Cardiac septum (tissue), 1 donor: ENCODE data around the gene UBE2D2. TPM values are rescaled to one million over a fixed set of nuclear protein-coding genes. Genes with fewer than 3 reads are reported as not detected.
A peak's percentile ranks its signal among the peaks of the same experiment; 100 is the strongest.
"Not testable (repeated sequence)": the region's sequence is repeated elsewhere in the genome, so short reads cannot be mapped to it uniquely, and the experiment has no call there.

Experiments
- DNase-seq: peaks from one replicate; pipeline ENCODE4 v3.0.0-alpha.2; 2020; ENCODE audit warnings: low spot score
- intact Hi-C: fragments of 100-400 bp; cut with DNase I; formaldehyde crosslinking; loops from one replicate; pipeline ENCODE4 v1.14.0; 2022
- total RNA-seq: library from RNA; stranded (reverse); fragmentation: NEBNext Ultra II Directional; extraction: Animal tissue kit (Norgen Biotek cat#: 25700); gene quantifications from one replicate; pipeline ENCODE4 v1.2.1, GENCODE V29; 2021
- donor health status: DM: no; HTN: no; CAD: no.

UBE2D2 gene
- total RNA-seq, 1 donor from 2014 or later, result 124 TPM

DNA sequence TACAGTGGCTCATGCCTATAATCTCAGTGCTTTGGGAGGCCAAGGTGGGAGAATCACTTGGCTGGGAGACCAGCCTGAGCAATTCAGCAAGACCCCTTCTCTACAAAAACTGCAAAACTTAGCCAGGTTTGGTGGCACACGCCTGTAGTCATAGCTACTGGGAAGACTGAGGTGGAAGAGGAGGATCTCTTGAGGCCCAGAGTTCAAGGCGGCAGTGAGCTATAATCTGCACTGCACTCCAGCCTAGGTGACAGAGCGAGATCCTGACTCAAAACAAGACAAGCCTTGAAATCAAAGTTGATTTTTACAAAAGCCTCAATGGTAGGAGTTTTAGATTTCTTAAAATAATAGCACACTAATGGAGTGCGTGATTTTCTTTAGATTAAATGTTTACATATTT is 14.6 kb downstream of the UBE2D2 start:
- intact Hi-C loops, result no loop called here
- no peak for DNase-seq

DNA sequence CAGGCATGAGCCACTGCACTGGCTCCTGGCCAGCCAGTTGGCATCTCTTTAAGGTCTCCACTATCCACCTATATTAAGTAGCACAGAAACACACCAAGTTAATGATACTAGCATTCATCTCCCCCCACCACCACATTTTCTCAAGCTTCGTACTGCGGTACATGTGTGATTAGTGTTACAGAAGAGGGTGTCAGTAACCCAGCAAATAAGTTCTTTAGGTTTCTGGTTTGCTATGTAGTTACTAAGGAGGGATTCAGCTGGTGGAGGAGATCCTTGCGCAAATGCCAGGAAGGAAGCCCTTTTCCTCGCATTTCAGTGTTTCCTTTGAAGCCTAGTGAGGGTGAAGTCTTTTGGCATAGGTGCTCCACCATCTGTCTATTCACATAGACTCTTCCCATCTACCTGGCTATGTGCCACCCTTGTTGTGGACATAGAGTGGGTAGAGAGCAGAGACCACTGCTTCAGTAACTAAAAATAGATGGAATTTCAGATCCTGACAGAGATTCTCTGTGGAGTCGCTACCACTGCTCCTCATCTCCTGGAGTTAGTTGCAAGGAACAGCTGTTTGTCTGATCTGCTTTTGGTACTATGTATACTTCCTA is 16.7 kb downstream of the UBE2D2 start:
- intact Hi-C loops, result no loop called here
- DNase-seq, result no peak

DNA sequence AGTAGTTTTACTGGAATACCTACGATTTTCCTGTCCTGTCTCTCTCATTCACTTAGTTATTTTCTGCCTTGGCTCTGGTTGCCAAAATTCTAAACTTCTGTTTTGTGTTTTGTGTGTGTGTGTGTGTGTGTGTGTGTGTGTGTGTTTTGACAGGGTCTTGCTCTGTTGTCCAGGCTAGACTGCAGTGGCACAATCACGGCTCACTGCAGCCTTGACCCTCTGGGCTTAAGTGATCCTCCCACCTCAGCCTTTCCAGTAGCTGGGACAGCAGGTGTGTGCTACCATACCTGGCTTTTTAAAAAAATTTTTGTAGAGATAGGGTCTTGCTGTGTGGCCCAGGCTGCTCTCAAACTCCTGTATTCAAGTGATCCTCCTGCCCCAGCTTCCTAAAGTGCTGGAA is 17.2 kb downstream of the UBE2D2 start:
- intact Hi-C loops, result no loop called here

DNA sequence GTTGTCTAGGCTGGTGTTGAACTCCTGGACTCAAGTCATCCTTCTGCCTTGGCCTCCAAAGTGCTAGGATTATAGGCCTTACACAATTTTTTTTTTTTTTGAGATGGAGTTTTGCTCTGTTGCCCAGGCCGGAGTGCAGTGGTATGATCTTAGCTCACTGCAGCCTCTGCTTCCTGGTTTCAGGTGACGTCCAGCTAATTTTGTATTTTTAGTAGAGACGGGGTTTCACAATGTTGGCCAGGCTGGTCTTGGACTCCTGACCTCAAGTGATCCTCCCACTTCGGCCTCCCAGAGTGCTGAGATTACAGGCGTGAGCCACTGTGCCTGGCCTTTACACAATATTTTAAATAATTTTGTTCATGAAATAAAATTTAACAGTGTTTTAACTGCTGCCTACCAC is 21.0 kb downstream of the UBE2D2 start:
- DNase-seq, intact Hi-C loops: not testable (repeated sequence)

More for the DNA sequence above, 17.2 kb downstream of the UBE2D2 start:
- DNase-seq, result no peak

DNA sequence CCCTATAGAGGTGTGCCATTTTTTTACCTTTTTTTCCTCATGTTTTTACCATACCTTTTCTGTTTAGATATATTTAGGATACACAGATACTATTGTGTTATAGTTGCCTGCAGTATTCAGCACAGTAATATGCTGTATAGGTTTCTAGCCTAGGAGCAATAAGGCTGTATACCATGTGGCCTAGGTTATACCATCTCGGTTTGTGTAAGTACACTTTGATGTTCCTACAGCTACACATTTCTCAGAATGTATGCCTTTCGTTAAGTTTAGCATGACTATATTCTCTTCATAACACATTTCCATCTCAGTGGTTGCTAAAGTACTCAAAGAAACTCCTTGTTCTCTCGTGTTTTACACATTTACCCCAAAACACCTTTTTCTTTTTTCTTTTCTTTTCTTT is 23.0 kb downstream of the UBE2D2 start:
- DNase-seq, result no peak
- intact Hi-C loops, result no loop called here

DNA sequence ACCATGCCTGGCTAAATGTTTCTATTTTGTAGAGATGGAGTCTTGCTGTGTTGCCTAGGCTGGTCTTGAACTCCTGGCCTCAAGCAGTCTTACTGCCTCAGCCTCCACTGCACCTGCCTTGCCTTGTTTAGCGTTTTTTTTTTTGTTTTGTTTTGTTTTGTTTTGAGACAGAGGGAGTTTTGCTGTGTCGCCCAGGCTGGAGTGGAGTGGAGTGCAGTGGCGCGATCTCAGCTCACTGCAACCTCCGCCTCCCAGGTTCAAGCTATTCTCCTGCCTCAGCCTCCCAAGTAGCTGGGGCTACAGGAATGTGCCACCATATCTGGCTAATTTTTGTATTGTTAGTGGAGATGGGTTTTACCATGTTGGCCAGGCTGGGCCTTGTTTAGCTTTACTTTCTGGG is 27.0 kb downstream of the UBE2D2 start:
- DNase-seq, intact Hi-C loops: not testable (repeated sequence)

DNA sequence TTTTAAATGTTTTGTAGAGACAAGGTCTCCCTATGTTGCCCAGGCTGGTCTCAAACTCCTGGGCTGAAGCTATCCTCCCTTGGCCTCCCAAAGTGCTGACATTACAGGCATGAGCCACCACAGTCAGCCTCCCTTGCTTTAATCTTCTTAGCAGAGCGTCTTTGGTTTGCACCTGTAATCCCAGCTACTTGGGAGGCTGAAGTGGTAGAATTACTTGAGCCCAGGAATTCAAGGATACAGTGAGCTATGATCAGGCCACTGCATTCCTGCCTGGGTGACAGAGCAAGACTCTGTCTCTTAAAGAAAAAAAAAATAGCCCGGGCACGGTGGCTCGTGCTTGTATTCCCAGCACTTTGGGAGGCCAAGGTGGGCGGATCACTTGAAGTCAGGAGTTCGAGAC is 27.8 kb downstream of the UBE2D2 start:
- no peak for DNase-seq

DNA sequence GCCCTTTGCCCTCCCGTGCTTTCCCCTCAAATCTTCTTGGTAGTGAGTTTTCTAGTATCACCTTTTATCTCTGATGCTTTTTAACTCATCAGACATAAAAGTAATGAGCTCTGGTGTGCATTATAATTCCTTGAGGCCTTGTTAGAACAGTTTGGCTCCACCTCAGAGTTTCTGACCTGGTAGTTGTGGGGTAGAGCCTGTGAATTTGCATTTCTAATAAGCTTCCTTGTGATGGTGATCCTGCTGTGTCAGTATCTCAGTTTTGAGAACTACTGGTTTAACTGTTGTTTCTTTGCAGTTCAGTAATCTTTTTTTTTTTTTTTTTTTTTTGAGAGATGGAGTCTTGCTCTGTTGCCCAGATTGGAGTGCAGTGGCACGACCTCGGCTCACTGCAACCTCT is 31.1 kb downstream of the UBE2D2 start:
- no peak for DNase-seq
- intact Hi-C loops, result no loop called here

More for the DNA sequence above, 27.8 kb downstream of the UBE2D2 start:
- intact Hi-C loops, result no loop called here

DNA sequence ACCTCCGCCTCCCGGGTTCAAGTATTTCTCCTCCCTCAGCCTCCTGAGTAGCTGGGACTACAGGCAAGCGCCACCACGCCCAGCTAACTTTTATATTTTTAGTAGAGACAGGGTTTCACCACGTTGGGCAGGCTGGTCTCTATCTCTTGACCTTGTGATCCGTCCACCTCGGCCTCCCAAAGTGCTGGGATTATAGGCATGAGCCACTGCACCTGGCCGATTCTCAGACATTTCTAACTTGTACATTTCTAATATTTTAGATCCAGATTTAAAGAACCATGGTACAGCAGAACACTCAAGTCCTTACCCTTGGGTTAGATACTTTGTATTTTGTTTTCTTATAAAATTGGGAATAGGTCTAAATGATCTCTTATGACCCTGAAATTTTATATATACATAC is 31.9 kb downstream of the UBE2D2 start:
- DNase-seq, intact Hi-C loops: not testable (repeated sequence)

DNA sequence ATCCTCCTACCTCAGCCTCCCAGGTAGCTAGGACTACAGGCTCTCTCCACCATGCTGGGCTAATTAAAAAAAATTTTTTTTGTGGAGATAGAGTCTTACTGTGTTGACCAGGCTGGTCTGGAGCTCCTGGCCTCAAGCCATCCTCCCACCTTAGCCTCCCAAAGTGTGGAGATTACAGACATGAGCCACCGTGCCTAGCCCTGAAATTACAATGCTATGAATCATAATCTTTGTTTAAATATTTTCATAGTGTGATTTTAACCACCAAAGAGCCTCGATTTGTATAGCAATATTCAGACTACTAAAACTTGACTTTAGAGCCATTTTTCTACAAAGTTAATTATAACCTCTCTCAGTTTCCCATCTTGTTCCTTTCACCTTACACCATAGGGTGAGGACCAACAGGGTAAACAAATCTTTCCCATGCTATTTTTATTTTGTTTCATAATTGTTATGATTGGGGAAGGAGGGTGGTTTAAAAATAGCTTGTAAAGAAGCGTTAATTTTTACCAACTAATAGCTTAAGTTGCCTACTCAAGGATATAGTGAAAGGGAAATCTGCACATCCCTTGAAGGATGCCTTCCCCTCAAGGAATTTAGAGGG is 32.7 kb downstream of the UBE2D2 start:
- no peak for DNase-seq
- intact Hi-C loops, result no loop called here

DNA sequence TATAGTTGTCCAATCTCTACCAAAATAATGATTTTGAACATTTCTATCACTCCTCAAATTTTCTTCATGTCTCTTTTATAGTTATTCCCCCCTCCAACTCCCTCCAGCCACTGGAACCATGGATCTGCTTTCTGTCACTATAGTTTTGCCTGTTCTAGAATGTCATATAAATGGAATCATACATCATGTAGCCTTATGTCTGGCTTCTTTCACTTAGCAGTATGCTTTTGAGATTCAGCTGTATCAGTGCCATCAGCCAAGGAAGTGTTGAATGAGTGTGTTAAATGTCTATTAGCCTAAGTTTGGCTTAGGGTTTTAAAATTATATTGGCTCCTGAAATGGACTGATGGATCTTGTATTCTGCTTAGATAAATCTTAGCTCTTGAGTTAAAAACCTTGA is 36.0 kb downstream of the UBE2D2 start:
- no peak for DNase-seq
- intact Hi-C loops, result no loop called here

DNA sequence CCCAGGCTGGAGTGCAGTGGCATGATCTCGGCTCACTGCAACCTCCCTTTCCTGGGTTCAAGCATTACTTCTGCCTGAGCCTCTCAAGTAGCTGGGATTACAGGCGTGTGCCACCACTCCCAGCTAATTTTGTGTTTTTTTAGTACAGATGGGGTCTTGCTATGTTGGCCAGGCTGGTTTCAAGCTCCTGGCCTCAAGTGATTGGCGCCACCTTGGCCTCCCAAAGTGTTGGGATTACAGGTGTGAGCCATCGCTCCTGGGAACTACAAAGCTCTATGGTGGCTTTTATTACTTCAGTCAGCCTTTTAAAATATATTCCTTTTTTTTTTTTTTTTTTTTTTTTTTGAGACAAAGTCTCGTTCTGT is 37.4 kb downstream of the UBE2D2 start:
- intact Hi-C loops, DNase-seq: not testable (repeated sequence)

DNA sequence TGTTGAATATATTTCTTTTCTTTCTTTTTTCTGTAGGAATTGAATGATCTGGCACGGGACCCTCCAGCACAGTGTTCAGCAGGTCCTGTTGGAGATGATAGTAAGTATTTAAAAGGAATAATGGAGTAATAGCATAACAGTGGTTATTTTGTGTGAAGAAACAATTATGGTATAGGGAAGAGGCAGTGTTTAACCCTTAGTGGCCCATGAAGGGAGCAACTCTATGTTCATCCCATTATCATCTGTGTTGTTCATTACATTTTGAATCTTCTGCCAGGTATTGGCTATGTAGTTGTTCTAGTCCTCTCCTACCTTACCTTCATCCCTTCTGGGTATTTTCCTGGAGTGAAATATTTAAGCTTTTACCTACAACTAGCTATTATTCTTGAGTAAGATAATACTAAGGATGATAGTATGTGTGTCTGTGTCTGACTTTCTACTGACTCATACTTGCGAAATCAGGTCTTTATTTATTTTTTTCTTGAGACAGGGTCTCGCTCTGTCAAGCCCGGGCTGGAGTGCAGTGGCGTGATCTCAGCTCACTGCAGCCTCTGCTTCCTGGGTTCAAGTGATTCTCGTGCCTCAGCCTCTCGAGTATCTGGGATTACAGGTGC is 39.3 kb downstream of the UBE2D2 start:
- intact Hi-C loops, result no loop called here
- no peak for DNase-seq

DNA sequence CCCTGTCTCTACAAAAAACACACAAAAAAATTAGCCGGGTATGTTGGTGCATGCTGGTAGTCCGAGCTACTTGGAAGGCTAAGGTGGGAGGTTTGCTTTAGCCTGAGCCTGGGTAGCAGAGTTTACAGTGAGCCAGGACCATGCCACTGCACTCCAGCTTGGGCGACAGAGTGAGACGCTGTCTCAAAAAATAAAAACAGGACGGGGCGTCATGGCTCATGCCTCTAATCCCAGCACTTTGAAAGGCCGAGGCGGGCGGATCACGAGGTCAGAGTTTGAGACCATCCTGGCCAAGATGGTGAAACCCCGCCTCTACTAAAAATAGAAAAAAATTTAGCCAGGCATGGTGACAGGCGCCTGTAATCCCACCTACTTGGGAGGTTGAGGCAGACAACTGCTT is 40.3 kb downstream of the UBE2D2 start:
- intact Hi-C loops, result no loop called here
- no peak for DNase-seq

DNA sequence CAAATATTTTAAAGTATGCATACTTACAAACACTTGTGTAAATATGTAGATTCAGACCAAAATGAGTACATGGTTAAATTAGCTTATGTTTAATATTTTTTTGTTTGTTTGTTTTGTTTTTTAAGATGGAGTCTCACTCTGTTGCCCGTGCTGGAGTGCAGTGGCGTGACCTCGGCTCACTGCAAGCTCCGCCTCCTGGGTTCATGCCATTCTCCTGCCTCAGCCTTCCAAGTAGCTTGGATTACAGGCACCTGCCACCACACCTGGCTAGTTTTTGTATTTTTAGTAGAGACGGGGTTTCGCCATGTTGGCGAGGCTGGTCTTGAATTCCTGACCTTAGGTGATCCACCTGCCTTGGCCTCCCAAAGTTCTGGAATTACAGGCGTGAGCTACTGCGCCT is 40.8 kb downstream of the UBE2D2 start:
- intact Hi-C loops, DNase-seq: not testable (repeated sequence)

DNA sequence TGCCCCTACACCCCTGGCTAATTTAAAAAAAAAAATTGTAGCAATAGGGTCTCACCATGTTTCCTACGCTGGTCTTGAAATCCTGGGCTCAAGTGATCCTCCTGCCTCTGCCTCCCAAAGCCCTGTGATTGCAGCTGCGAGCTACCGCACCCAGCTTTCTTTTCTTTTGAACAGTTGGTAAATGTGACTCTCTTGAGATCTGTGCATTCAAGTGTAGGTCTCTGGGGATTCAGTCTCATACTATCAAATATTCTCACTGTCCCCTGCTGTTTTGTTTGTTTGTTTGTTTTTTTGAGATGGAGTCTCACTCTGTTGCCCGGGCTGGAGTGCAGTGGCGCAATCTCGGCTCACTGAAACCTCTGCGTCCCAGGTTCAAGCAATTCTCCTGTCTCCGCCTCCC is 44.7 kb downstream of the UBE2D2 start:
- intact Hi-C loops, result no loop called here

DNA sequence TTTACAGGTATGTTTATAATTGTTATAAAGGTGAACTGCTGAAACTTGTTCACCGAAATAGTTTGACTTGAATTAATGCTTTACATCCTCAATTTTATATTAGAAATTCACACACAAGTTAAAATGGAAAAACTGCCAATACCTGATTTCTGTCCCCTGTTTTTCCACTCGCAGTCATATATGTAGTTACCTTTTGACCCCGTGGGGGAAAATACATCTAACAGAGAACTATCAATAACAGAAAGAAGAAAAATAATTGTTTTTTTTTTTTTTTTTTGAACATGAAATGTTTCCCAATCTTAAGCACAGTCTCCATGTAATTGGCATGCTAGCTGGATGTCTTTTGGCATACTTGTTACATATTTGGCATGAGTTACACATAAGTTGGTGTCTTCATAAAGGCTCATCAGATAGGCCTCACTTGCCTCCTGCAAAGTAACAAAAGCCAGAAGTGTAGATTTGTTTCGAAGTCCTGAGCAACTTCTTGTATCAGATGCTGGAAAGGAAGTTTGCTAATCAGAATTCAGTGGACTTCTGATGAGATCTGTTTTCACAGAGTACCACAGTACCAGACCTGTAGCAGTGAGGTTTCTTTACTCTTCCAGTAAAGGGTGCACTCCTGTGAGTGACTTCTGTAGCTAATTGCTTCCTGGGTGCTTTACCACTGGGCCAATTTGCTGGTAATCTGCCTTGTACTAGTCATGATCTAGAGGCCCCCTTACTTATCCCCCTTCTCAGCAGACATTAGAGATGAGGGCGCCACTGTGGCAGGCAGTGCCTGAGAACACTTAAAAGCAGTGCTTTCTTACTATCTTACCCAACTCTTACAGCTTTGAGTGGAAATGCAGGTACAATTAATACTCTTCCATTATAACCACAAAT is 50.8 kb downstream of the UBE2D2 start:
- intact Hi-C loops, result no loop called here
- no peak for DNase-seq

More for the DNA sequence above, 44.7 kb downstream of the UBE2D2 start:
- no peak for DNase-seq

DNA sequence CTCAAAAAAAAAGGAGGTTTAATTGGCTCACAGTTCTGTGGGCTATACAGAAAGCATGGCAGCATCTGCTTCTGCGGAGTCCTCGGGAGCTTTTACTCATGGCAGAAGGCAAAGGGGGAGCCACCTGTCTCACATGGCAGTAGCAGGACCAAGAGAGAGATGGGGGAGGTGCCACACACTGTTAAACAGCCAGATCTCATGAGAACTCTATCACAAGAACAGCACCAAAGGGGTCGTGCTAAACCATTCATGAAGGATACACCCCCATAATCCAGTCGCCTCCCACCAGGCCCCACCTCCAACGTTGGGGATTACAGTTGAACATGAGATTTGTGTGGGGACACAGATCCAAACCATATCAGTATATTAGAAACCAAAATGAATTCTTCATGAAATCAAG is 58.7 kb downstream of the UBE2D2 start:
- DNase-seq, result no peak
- intact Hi-C loops, result no loop called here

DNA sequence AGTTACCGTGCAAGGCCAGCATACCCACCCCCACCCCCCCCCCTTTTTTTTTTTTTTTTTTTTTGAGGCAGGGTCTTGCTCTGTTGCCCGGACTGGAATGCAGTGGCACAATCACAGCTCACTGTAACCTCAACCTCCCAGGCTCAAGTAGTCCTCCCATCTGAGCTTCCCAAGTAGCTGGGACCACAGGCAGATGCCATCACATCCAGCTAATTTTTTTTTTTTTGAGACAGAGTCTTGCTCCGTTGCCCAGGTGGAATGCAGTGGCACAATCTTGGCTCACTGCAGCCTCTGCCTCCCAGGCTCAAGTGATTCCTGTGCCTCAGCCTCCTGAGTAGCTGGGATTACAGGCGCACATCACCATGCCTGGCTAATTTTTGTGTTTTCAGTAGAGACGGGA is 64.3 kb downstream of the UBE2D2 start:
- peak; percentile 35 for DNase-seq
- intact Hi-C loops, result not testable (repeated sequence)

DNA sequence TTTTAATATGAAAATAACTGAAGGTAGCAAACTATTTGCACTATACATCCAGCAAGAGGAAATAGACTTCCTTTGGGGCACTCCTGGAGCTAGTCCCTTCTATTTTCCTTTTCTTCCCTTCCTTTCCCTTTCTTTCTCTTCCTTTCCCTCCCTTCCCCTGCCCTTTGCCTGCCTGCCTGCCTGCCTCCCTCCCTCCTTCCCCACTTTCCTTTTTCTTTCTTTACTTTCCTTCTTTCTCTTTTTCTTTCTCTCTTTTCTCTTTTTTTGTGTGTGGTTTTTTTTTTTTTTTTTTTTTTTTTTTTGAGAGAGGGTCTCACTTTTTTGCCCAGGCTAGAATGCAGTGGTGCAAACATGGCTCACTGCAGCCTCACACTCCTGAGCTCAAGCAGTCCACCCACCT is 69.7 kb downstream of the UBE2D2 start:
- DNase-seq, result no peak
- intact Hi-C loops, result no loop called here
